ENCODE results near the gene AOX1.
"Not testable (repeated sequence)": the region's sequence is repeated elsewhere in the genome, so short reads cannot be mapped to it uniquely, and the experiment has no call there.

Gene AOX1

GRCh38 chr2:200637901-200638300 is 52.1 kb downstream of the AOX1 start:
- POLR2A ChIA-PET: no interaction called here
- no peak for DNase-seq (ENCODE audit: low read depth, low spot score)
- CTCF ChIA-PET: no interaction called here

DNA sequence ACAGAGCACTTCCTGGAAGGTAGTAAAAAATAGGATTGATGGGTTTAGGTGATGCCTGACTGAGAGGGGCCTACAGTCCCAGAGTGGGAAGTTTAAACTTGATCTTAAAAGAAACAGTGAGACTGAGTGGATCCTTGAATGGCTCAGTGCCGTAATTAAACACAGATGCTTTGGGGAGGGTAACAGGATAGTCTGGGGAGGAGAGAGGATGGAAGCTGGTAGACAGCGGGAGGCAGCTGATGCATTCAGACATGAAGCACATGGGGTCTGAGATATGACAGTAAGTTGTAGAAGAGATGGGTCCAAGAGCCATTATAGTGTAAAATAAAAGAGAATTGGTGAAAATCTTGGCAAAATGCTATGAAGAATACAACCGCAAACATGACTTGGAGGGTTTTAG is 54.4 kb downstream of the AOX1 start:
- ChIA-PET CTCF (interaction anchor here (0.9 to 1.0 kb wide), 2 partner anchors 11 to 66 kb away, joined by 3 read pairs; no protein-coding TSS in a partner anchor), POLR2A (no interaction called here)
- TF ChIP-seq CTCF (IDR thresholded peaks at IDR 0.05; ENCODE audit: insufficient read depth, low read length, missing control alignments): no peak
- H3K4me3 ChIP-seq (ENCODE audit: low read depth, low read length): no peak overlapping the region
- DNase-seq (ENCODE audit: low read depth, low spot score): no peak

More at GRCh38 chr2:200637901-200638300, 52.1 kb downstream of the AOX1 start:
- no peak for TF ChIP-seq CTCF (IDR thresholded peaks at IDR 0.05; ENCODE audit: insufficient read depth, low read length, missing control alignments)
- no peak overlapping the region for H3K4me3 ChIP-seq (ENCODE audit: low read depth, low read length)

- DNase-seq (ENCODE audit: low read depth, low spot score): no peak
- ChIA-PET POLR2A (no interaction called here), CTCF (interaction anchor here (0.9 kb wide), 1 partner anchor 10 kb away, joined by 3 read pairs; no protein-coding TSS in a partner anchor)
- TF ChIP-seq CTCF (IDR thresholded peaks at IDR 0.05; ENCODE audit: insufficient read depth, low read length, missing control alignments): no peak
- H3K4me3 ChIP-seq (ENCODE audit: low read depth, low read length): no peak overlapping the region
Observed at GRCh38 chr2:200640901-200641300, 55.1 kb downstream of the AOX1 start.

DNA sequence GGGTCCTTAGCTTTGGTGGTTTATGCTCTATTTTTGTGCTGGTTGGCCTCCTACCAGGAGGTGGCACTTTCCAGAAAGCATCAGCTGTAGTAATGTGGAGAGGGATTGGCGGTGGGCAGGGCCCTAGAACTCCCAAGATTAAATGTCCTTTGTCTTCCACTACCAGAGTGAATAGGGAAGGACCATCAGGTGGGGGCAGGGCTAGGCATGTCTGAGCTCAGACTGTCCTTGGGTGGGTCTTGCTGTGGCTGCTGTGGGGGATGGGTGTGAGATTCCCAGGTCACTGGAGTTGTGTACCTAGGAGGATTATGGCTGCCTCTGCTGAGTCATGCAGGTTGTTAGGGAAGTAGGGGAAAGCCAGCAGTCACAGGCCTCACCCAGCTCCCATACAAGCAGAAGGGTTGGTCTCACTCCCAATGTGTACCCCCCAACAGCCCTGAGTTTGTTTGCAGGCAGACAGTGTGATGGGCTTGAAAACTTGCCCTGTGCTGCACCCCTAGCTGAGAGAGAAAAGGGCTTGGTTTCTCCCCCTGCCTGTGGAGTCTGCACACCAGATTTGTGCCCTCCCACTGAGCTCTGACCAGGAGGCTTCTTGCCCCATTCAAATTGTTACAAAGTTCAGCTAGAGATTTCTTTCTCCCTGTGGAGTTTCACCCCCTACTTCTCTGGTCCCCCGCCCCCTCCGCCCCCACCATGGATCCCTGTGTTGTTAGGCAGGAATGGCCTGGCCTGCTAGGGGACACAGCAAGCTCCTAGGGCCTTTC is 62.9 kb downstream of the AOX1 start:
- CTCF ChIA-PET: interaction anchor here (0.7 to 2.1 kb wide), 3 partner anchors 10 to 53 kb away, joined by 3 to 7 read pairs (median 3); no protein-coding TSS in a partner anchor
- H3K4me3 ChIP-seq (ENCODE audit: low read depth, low read length); DNase-seq (ENCODE audit: low read depth, low spot score); POLR2A ChIA-PET: not testable (repeated sequence)

- CTCF ChIA-PET: interaction anchor here (1.6 to 2.1 kb wide), 2 partner anchors 13 to 64 kb away, joined by 3 to 7 read pairs; partner anchors contain the start of gene AOX1
Observed at GRCh38 chr2:200649724-200650123, 63.9 kb downstream of the AOX1 start.

DNA sequence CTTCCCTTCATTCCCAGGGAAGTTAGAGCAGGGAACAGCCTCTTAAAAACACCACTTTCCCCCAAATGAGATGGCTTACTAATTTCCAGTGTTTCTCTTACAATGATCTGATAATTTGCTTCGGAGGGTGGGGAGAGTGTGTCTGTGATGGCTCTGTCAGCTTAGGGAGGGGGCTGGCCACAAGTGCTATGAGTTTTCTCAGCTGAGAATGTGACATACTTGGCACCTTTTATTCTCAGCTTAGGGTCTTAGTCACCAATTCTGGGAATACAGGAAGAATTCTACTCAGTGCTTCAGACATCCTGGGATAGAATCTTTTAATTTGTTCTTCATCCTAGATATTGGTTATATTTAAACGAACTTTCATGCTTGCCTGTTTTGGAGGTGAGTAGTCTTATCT is 64.4 kb downstream of the AOX1 start:
- no peak overlapping the region for H3K4me3 ChIP-seq (ENCODE audit: low read depth, low read length)
- ChIA-PET CTCF (interaction anchor here (1.6 to 2.1 kb wide), 2 partner anchors 13 to 64 kb away, joined by 3 to 7 read pairs; partner anchors contain the start of gene AOX1), POLR2A (no interaction called here)
- DNase-seq (ENCODE audit: low read depth, low spot score): no peak
- no peak for TF ChIP-seq CTCF (IDR thresholded peaks at IDR 0.05; ENCODE audit: insufficient read depth, low read length, missing control alignments)

More at GRCh38 chr2:200649724-200650123, 63.9 kb downstream of the AOX1 start:
- POLR2A ChIA-PET: no interaction called here
- H3K4me3 ChIP-seq (ENCODE audit: low read depth, low read length): no peak overlapping the region
- no peak for DNase-seq (ENCODE audit: low read depth, low spot score)
- no peak for TF ChIP-seq CTCF (IDR thresholded peaks at IDR 0.05; ENCODE audit: insufficient read depth, low read length, missing control alignments)
